CD14-positive monocyte (primary cell): Measurements from ENCODE around the gene PODN. TPM values are rescaled to one million over a fixed set of nuclear protein-coding genes. Genes with fewer than 3 reads are reported as not detected.

Experiments used
- DNase-seq, 3 donors: peaks; one replicate each; pipeline ENCODE4 v3.0.0-alpha.2; 2011 to 2022
- H2AFZ ChIP-seq: 2 replicates; pipeline ENCODE4 v1.6.0; 2012; ENCODE audit warnings: mild to moderate bottlenecking, low read depth, low read length, inconsistent platforms; ENCODE audit not compliant: insufficient read depth, poor library complexity, severe bottlenecking
- H3K27ac ChIP-seq, 2 donors: 1 replicate in 1 of 2; 2 replicates in 1 of 2; pipeline ENCODE4 v1.5.1; 2012 to 2013; ENCODE audit warnings: low read length in 2 of 2, control low read depth in 1 of 2, inconsistent platforms in 1 of 2, low read depth in 1 of 2, mild to moderate bottlenecking in 1 of 2
- H3K27me3 ChIP-seq, 2 donors: one replicate each; pipeline versions ENCODE4 v1.6.0 to v1.6.1; 2011 to 2013; ENCODE audit warnings: low read length in 2 of 2; ENCODE audit not compliant: control insufficient read depth in 2 of 2, insufficient read depth in 2 of 2
- H3K36me3 ChIP-seq, 2 donors: replicated peaks in 1 of 2; 1 replicate in 1 of 2; 2 replicates in 1 of 2; pipeline versions ENCODE4 v1.5.1 to v1.6.1; 2012 to 2013; ENCODE audit warnings: low read length in 2 of 2, control low read depth in 1 of 2, inconsistent platforms in 1 of 2, mild to moderate bottlenecking in 1 of 2; ENCODE audit not compliant: insufficient read depth in 2 of 2, control insufficient read depth in 1 of 2
- H3K4me1 ChIP-seq, 2 donors: 1 replicate in 1 of 2; 2 replicates in 1 of 2; pipeline versions ENCODE4 v1.5.1 to v1.6.1; 2012 to 2013; ENCODE audit warnings: low read length in 2 of 2, control low read depth in 1 of 2, inconsistent platforms in 1 of 2, mild to moderate bottlenecking in 1 of 2, moderate library complexity in 1 of 2; ENCODE audit not compliant: insufficient read depth in 2 of 2, control insufficient read depth in 1 of 2
- H3K4me2 ChIP-seq: replicated peaks from 2 replicates; pipeline ENCODE3; 2012; ENCODE audit warnings: low read length, moderate library complexity, mild to moderate bottlenecking; ENCODE audit not compliant: poor library complexity, severe bottlenecking; ENCODE audit errors: extremely low read depth
- H3K4me3 ChIP-seq, 3 experiments: fragments of 200-600 bp in 1 of 3; sonication (generic) in 1 of 3; replicated peaks in 1 of 3; 1 replicate in 2 of 3; 2 replicates in 1 of 3; pipeline ENCODE4 v1.5.1; 2011 to 2013; ENCODE audit warnings: low read length in 3 of 3, mild to moderate bottlenecking in 3 of 3, control low read depth in 2 of 3, low read depth in 2 of 3, inconsistent platforms in 1 of 3, moderate library complexity in 1 of 3
- H3K79me2 ChIP-seq: 2 replicates; pipeline ENCODE4 v1.6.0; 2012; ENCODE audit warnings: mild to moderate bottlenecking, control low read depth, inconsistent platforms, low read length, moderate library complexity; ENCODE audit not compliant: insufficient read depth
- H3K9ac ChIP-seq: 2 replicates; pipeline ENCODE4 v1.6.0; 2017; ENCODE audit warnings: low read length, mild to moderate bottlenecking; ENCODE audit not compliant: insufficient read depth, poor library complexity, severe bottlenecking
- H3K9me3 ChIP-seq, 2 donors: replicated peaks in 1 of 2; 1 replicate in 1 of 2; 2 replicates in 1 of 2; pipeline versions ENCODE4 v1.5.1 to v1.6.1; 2012 to 2013; ENCODE audit warnings: low read length in 2 of 2, control low read depth in 1 of 2; ENCODE audit not compliant: control insufficient read depth in 1 of 2, insufficient read depth in 1 of 2
- H4K20me1 ChIP-seq: 2 replicates; pipeline ENCODE4 v1.6.0; 2012; ENCODE audit warnings: mild to moderate bottlenecking, low read length, control low read depth, moderate library complexity; ENCODE audit not compliant: insufficient read depth
- H3K27ac Mint-ChIP-seq, 7 donors: one replicate each; pipeline ENCODE4 v1.8.0; 2020; ENCODE audit warnings: mild to moderate bottlenecking in 7 of 7, mixed read lengths in 7 of 7, moderate library complexity in 6 of 7, inconsistent platforms in 2 of 7
- H3K27me3 Mint-ChIP-seq, 3 donors: one replicate each; pipeline ENCODE4 v1.8.0; 2021 to 2022; ENCODE audit warnings: low read depth in 3 of 3, mild to moderate bottlenecking in 3 of 3, mixed read lengths in 3 of 3, moderate library complexity in 3 of 3, inconsistent platforms in 1 of 3
- H3K36me3 Mint-ChIP-seq, 2 donors: one replicate each; pipeline ENCODE4 v1.8.0; 2020; ENCODE audit warnings: mixed read lengths in 2 of 2, inconsistent platforms in 1 of 2, mild to moderate bottlenecking in 1 of 2
- H3K4me1 Mint-ChIP-seq: one replicate; pipeline ENCODE4 v1.8.0; 2020; ENCODE audit warnings: mild to moderate bottlenecking, mixed read lengths
- H3K4me3 Mint-ChIP-seq, 2 donors: one replicate each; pipeline ENCODE4 v1.8.0; 2020; ENCODE audit warnings: mild to moderate bottlenecking in 2 of 2, mixed read lengths in 2 of 2, moderate library complexity in 1 of 2
- H3K9me3 Mint-ChIP-seq, 7 donors: one replicate each; pipeline ENCODE4 v1.8.0; 2020 to 2022; ENCODE audit warnings: mixed read lengths in 7 of 7, mild to moderate bottlenecking in 6 of 7, moderate library complexity in 6 of 7, inconsistent platforms in 2 of 7
- CTCF ChIP-seq: fragments of 200-600 bp; IDR thresholded peaks from one replicate; pipeline ENCODE4 v1.8.0; 2022; ENCODE audit warnings: antibody characterized with exemption, mild to moderate bottlenecking
- WGBS: methylation state at CpG from one replicate; pipeline ENCODE4 v1.1.5; 2013; ENCODE audit warnings: missing lambda C conversion rate; ENCODE audit not compliant: insufficient coverage; 5-methylcytosine and 5-hydroxymethylcytosine counted together
- intact Hi-C, 2 donors: fragments of 100-400 bp; cut with micrococcal nuclease; formaldehyde crosslinking; loops; one replicate each; pipeline versions ENCODE4 v1.15.0 to v1.15.1; 2023
- polyA plus RNA-seq, 3 donors: library from polyadenylated mRNA; depleted of rRNA in 1 of 3; unstranded in 2 of 3; stranded (reverse) in 1 of 3; fragments of 300-500 nt in 2 of 3; fragments of >200 nt in 1 of 3; fragmentation: Illumina TruSeq in 2 of 3; gene quantifications; 1 replicate in 2 of 3; 2 replicates in 1 of 3; pipeline ENCODE4 v1.2.3, GENCODE V29; 2012 to 2021

Gene PODN
- polyA plus RNA-seq, 3 donors: not detected

GRCh38 chr1:53057127-53057526, 4.9 kb upstream of the PODN start:
- Histone ChIP-seq H3K79me2 (no peaks in the 10 kb centered on the region), H3K4me3 (no peak overlapping the region), H3K9me3 (peaks cover 0 to 4% of the 10 kb centered on the region in 2 donors), H3K4me1 (peaks cover 0 to 3% of the 10 kb centered on the region in 2 donors), H4K20me1 (no peaks in the 10 kb centered on the region), H3K27ac (no peak overlapping the region), H2AFZ (no peak overlapping the region), H3K9ac (no peak overlapping the region), H3K4me2 (no peak overlapping the region), H3K27me3 (peaks cover 29 to 32% of the 10 kb centered on the region in 2 donors), H3K36me3 (peaks cover 5 to 16% of the 10 kb centered on the region in 2 donors)
- Mint-ChIP-seq H3K27me3 (peaks cover 24 to 47% (median 28%) of the 10 kb centered on the region in 3 donors), H3K4me1 (peaks cover 4% of the 10 kb centered on the region), H3K4me3 (no peak overlapping the region), H3K27ac (no peak overlapping the region), H3K9me3 (peaks cover 0 to 4% (median 1%) of the 10 kb centered on the region in 7 donors), H3K36me3 (peaks cover 22 to 24% of the 10 kb centered on the region in 2 donors)
- 93% methylated on average over 2 of the region's 2 CpGs for WGBS
- intact Hi-C loops: no loop called here
- no peak for DNase-seq
- TF ChIP-seq CTCF: no peak

DNA sequence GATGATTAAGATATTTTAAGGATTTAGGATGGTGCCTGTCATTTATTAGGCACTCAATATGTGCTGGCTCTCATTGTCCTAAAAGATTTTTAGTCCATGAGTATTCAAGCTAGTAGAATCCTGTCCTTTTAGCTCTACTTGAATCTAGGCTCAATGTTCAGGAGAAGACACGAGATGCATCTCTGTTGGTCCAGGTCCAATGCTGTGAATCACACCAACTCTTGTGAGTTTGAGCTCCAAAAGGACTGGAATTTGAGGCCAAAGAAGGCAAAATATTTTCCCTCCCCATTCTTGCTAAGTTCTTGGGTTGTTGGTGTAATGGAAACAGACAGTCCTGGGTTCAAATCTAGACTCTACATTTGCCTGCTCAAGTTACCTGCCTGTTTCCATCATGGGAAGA, 1.4 kb upstream of the PODN start:
- Mint-ChIP-seq H3K27ac (no peak overlapping the region), H3K4me3 (no peak overlapping the region), H3K27me3 (peaks cover 44 to 72% (median 49%) of the 10 kb centered on the region in 3 donors), H3K4me1 (peaks cover 6% of the 10 kb centered on the region), H3K9me3 (peaks cover 0 to 7% (median 2%) of the 10 kb centered on the region in 7 donors), H3K36me3 (no peaks in the 10 kb centered on the region)
- H3K4me1 ChIP-seq: peaks cover 0 to 3% of the 10 kb centered on the region in 2 donors
- no peak overlapping the region for H2AFZ ChIP-seq
- H3K4me2 ChIP-seq: no peak overlapping the region
- peaks cover 44 to 54% of the 10 kb centered on the region in 2 donors for H3K27me3 ChIP-seq
- intact Hi-C loops: no loop called here
- peaks cover 0 to 13% of the 10 kb centered on the region in 2 donors for H3K9me3 ChIP-seq
- 100% methylated on average over 1 of the region's 1 CpG for WGBS
- no peaks in the 10 kb centered on the region for H4K20me1 ChIP-seq
- no peaks in the 10 kb centered on the region for H3K36me3 ChIP-seq
- no peak for TF ChIP-seq CTCF
- no peak for DNase-seq
- no peak overlapping the region for H3K27ac ChIP-seq
- H3K79me2 ChIP-seq: no peaks in the 10 kb centered on the region
- H3K9ac ChIP-seq: no peak overlapping the region
- H3K4me3 ChIP-seq: no peak overlapping the region
